T-cell (primary cell): ENCODE measurements around the gene UBE2J1. TPM values are rescaled to one million over a fixed set of nuclear protein-coding genes. Genes with fewer than 3 reads are reported as not detected.
A peak's percentile ranks its signal among the peaks of the same experiment; 100 is the strongest.

Experiments used
- ATAC-seq, 4 experiments: fragments of 200-7000 bp in 3 of 4; fragments of 150-1000 bp in 1 of 4; cut with Tn5 transposase; replicated peaks in 1 of 4; 1 replicate in 3 of 4; 2 replicates in 1 of 4; pipeline ENCODE4 v1.10.0; 2021; ENCODE audit warnings: moderate library complexity in 3 of 4, mild to moderate bottlenecking in 2 of 4, moderate number of reproducible peaks in 1 of 4
- CTCF ChIA-PET, 2 donors: fragments of 300-600 bp; sonication (Branson Sonifier 250); formaldehyde crosslinking; loops; one replicate each; lab custom pipeline; 2022; ENCODE audit warnings: antibody characterized with exemption in 2 of 2; lab: Charles Lee
- POLR2A ChIA-PET, 2 donors: fragments of 300-600 bp; sonication (Branson Sonifier 250); formaldehyde crosslinking; loops; one replicate each; lab custom pipeline; 2022; ENCODE audit warnings: antibody characterized with exemption in 2 of 2; lab: Charles Lee
- DNase-seq, 35 experiments: peaks; one replicate each; pipeline versions ENCODE4 v3.0.0 to v3.0.0-alpha.2; 2013 to 2023
- H3K27ac ChIP-seq: one replicate; pipeline ENCODE4 v1.5.1; 2013; ENCODE audit warnings: low read length
- H3K27me3 ChIP-seq, 2 experiments: replicated peaks in 1 of 2; 1 replicate in 1 of 2; 2 replicates in 1 of 2; pipeline versions ENCODE4 v1.6.1 to v1.7.0; 2013; ENCODE audit warnings: low read length in 1 of 2, mixed read lengths in 1 of 2; ENCODE audit not compliant: control insufficient read depth in 2 of 2, insufficient read depth in 2 of 2; ENCODE audit errors: extremely low read depth in 1 of 2
- H3K36me3 ChIP-seq, 2 donors: 1 replicate in 1 of 2; 2 replicates in 1 of 2; pipeline versions ENCODE4 v1.6.1 to v1.7.0; 2013; ENCODE audit warnings: low read length in 1 of 2; ENCODE audit not compliant: control insufficient read depth in 2 of 2, insufficient read depth in 1 of 2; ENCODE audit errors: extremely low read depth in 1 of 2
- H3K4me1 ChIP-seq, 2 experiments: 1 replicate in 1 of 2; 2 replicates in 1 of 2; pipeline versions ENCODE4 v1.6.1 to v1.7.0; 2013; ENCODE audit warnings: low read length in 2 of 2, mixed read lengths in 1 of 2; ENCODE audit not compliant: insufficient read depth in 2 of 2, control insufficient read depth in 1 of 2; ENCODE audit errors: extremely low read depth in 1 of 2
- H3K4me3 ChIP-seq, 2 donors: 1 replicate in 1 of 2; 2 replicates in 1 of 2; pipeline versions ENCODE4 v1.5.1 to v1.7.0; 2013; ENCODE audit warnings: mild to moderate bottlenecking in 2 of 2, low read length in 1 of 2, moderate library complexity in 1 of 2; ENCODE audit not compliant: control insufficient read depth in 1 of 2; ENCODE audit errors: extremely low read depth in 1 of 2
- H3K9me3 ChIP-seq: 2 replicates; pipeline ENCODE4 v1.7.0; 2013
- H3K27ac Mint-ChIP-seq, 2 donors: one replicate each; pipeline ENCODE4 v1.8.0; 2020 to 2021; ENCODE audit warnings: mild to moderate bottlenecking in 2 of 2, mixed read lengths in 2 of 2
- H3K27me3 Mint-ChIP-seq, 2 donors: one replicate each; pipeline ENCODE4 v1.8.0; 2021 to 2022; ENCODE audit warnings: mixed read lengths in 2 of 2
- H3K36me3 Mint-ChIP-seq: one replicate; pipeline ENCODE4 v1.8.0; 2021; ENCODE audit warnings: mixed read lengths
- H3K4me1 Mint-ChIP-seq, 3 donors: one replicate each; pipeline ENCODE4 v1.8.0; 2020 to 2022; ENCODE audit warnings: mixed read lengths in 3 of 3, mild to moderate bottlenecking in 1 of 3
- H3K4me3 Mint-ChIP-seq, 3 donors: one replicate each; pipeline ENCODE4 v1.8.0; 2020 to 2022; ENCODE audit warnings: mild to moderate bottlenecking in 3 of 3, mixed read lengths in 3 of 3, moderate library complexity in 3 of 3
- H3K9me3 Mint-ChIP-seq, 3 donors: one replicate each; pipeline ENCODE4 v1.8.0; 2020 to 2022; ENCODE audit warnings: mixed read lengths in 3 of 3
- WGBS: methylation state at CpG from one replicate; pipeline ENCODE4 v1.1.5; 2013; ENCODE audit warnings: missing lambda C conversion rate; ENCODE audit not compliant: insufficient coverage; 5-methylcytosine and 5-hydroxymethylcytosine counted together
- total RNA-seq, 35 experiments: library from RNA in 6 of 35; stranded (reverse) in 6 of 35; fragments of 120-200 nt in 1 of 35; gene quantifications; one replicate each; pipeline versions ENCODE4 v1.2.1 to v1.2.4 and lab custom pipeline; 2013 to 2026

The UBE2J1 gene
- total RNA-seq, 5 donors from 2014 or later (not counting 1 experiment from before 2014, with no cell fraction given), result 14.6 to 24.1 (median 22.6) TPM

GRCh38 chr6:89302936-89303335, 49.6 kb downstream of the UBE2J1 start:
- DNase-seq (no peak), ATAC-seq (no peak)
- Histone ChIP-seq H3K9me3 (no peaks in the 10 kb centered on the region), H3K4me1 (peaks cover 7 to 18% of the 10 kb centered on the region in 2 experiments), H3K27ac (no peak overlapping the region), H3K27me3 (no peaks in the 10 kb centered on the region), H3K4me3 (no peak overlapping the region), H3K36me3 (no peaks in the 10 kb centered on the region)
- Mint-ChIP-seq H3K4me3 (no peak overlapping the region), H3K27ac (no peak overlapping the region), H3K27me3 (no peaks in the 10 kb centered on the region), H3K9me3 (no peaks in the 10 kb centered on the region), H3K4me1 (peaks cover 12 to 20% (median 18%) of the 10 kb centered on the region in 3 donors), H3K36me3 (no peaks in the 10 kb centered on the region)
- CTCF ChIA-PET, result interaction anchor here (0.6 to 0.7 kb wide), 2 partner anchors 129 to 949 kb away, joined by 3 to 4 read pairs; no protein-coding TSS in a partner anchor
- 94% methylated on average over 7 of the region's 10 CpGs for WGBS
- POLR2A ChIA-PET, result no interaction called here

- Histone ChIP-seq H3K27me3 (no peaks in the 10 kb centered on the region), H3K4me1 (peaks cover 9 to 25% of the 10 kb centered on the region in 2 experiments), H3K4me3 (no peak overlapping the region), H3K27ac (no peak overlapping the region), H3K36me3 (no peaks in the 10 kb centered on the region), H3K9me3 (no peaks in the 10 kb centered on the region)
- Mint-ChIP-seq H3K4me3 (no peak overlapping the region), H3K9me3 (no peaks in the 10 kb centered on the region), H3K27ac (no peak overlapping the region), H3K4me1 (peaks cover 12 to 26% (median 21%) of the 10 kb centered on the region in 3 donors), H3K27me3 (no peaks in the 10 kb centered on the region), H3K36me3 (no peaks in the 10 kb centered on the region)
- no peak for ATAC-seq
- no peak for DNase-seq
- ChIA-PET POLR2A (no interaction called here), CTCF (interaction anchor here in 1 of 2 donors (0.6 kb wide), 1 partner anchor 130 kb away, joined by 3 read pairs; no protein-coding TSS in a partner anchor)
- 93% methylated on average over 22 of the region's 22 CpGs for WGBS
Observed at GRCh38 chr6:89302195-89302770, 50.2 kb downstream of the UBE2J1 start.

- WGBS, result 97% methylated on average over 25 of the region's 25 CpGs
Observed at GRCh38 chr6:89301586-89302194, 50.8 kb downstream of the UBE2J1 start.

GRCh38 chr6:89299466-89299850, 53.1 kb downstream of the UBE2J1 start:
- ChIA-PET POLR2A (no interaction called here), CTCF (no interaction called here)
- Mint-ChIP-seq H3K9me3 (no peaks in the 10 kb centered on the region), H3K4me1 (peaks cover 12 to 26% (median 21%) of the 10 kb centered on the region in 3 donors), H3K27me3 (no peaks in the 10 kb centered on the region), H3K27ac (peak overlapping the region; percentile 3 to 91), H3K4me3 (no peak overlapping the region), H3K36me3 (no peaks in the 10 kb centered on the region)
- no peak for ATAC-seq
- H3K9me3 ChIP-seq, result no peaks in the 10 kb centered on the region
- no peak overlapping the region for H3K4me3 ChIP-seq
- no peaks in the 10 kb centered on the region for H3K27me3 ChIP-seq
- no peak for DNase-seq
- WGBS, result 90% methylated on average over 4 of the region's 7 CpGs
- H3K27ac ChIP-seq, result peak overlapping the region; percentile 83
- peaks cover 9 to 27% of the 10 kb centered on the region in 2 experiments for H3K4me1 ChIP-seq
- no peaks in the 10 kb centered on the region for H3K36me3 ChIP-seq

More at GRCh38 chr6:89301586-89302194, 50.8 kb downstream of the UBE2J1 start:
- Histone ChIP-seq H3K36me3 (no peaks in the 10 kb centered on the region), H3K9me3 (no peaks in the 10 kb centered on the region), H3K4me3 (no peak overlapping the region), H3K4me1 (peaks cover 9 to 27% of the 10 kb centered on the region in 2 experiments), H3K27me3 (no peaks in the 10 kb centered on the region), H3K27ac (no peak overlapping the region)
- Mint-ChIP-seq H3K4me3 (no peak overlapping the region), H3K9me3 (no peaks in the 10 kb centered on the region), H3K27me3 (no peaks in the 10 kb centered on the region), H3K4me1 (peaks cover 12 to 26% (median 21%) of the 10 kb centered on the region in 3 donors), H3K36me3 (no peaks in the 10 kb centered on the region), H3K27ac (no peak overlapping the region)
- ATAC-seq (no peak), DNase-seq (no peak)
- ChIA-PET POLR2A (no interaction called here), CTCF (interaction anchor here in 1 of 2 donors (0.6 kb wide), 1 partner anchor 472 kb away, joined by 3 read pairs; no protein-coding TSS in a partner anchor)

GRCh38 chr6:89298680-89299465, 53.6 kb downstream of the UBE2J1 start:
- Histone ChIP-seq H3K4me1 (peaks cover 9 to 27% of the 10 kb centered on the region in 2 experiments), H3K4me3 (no peak overlapping the region), H3K27me3 (no peaks in the 10 kb centered on the region), H3K36me3 (no peaks in the 10 kb centered on the region), H3K27ac (peak overlapping the region; percentile 83), H3K9me3 (no peaks in the 10 kb centered on the region)
- H3K36me3 Mint-ChIP-seq, result no peaks in the 10 kb centered on the region
- ATAC-seq (peak; percentile 14 to 63 (median 46)), DNase-seq (peak in 20 of 35 experiments; percentile 14 to 63 (median 38))
- no peaks in the 10 kb centered on the region for H3K9me3 Mint-ChIP-seq
- 43% methylated on average over 1 of the region's 4 CpGs for WGBS
- H3K4me3 Mint-ChIP-seq, result no peak overlapping the region
- H3K4me1 Mint-ChIP-seq, result peaks cover 12 to 26% (median 21%) of the 10 kb centered on the region in 3 donors
- H3K27me3 Mint-ChIP-seq, result no peaks in the 10 kb centered on the region
- ChIA-PET CTCF (interaction anchor here in 1 of 2 donors (0.5 kb wide), 1 partner anchor 52 kb away, joined by 3 read pairs; no protein-coding TSS in a partner anchor), POLR2A (interaction anchor here in 1 of 2 donors (1.2 to 1.9 kb wide), 2 partner anchors 52 to 219 kb away, joined by 8 to 17 read pairs; partner anchors contain the start of gene PNRC1)
- peak overlapping the region; percentile 91 to 92 for H3K27ac Mint-ChIP-seq
